ENCODE results near the gene PTPRN2.

PTPRN2 gene

GRCh38 chr7:158445421-158446175, 142.0 kb downstream of the PTPRN2 start:
- no peak overlapping the region for H3K4me3 ChIP-seq (ENCODE audit: low read depth, low read length)
- TF ChIP-seq CTCF (IDR thresholded peaks at IDR 0.05; ENCODE audit: low read depth, low read length), result no peak

- no peak overlapping the region for H3K4me3 ChIP-seq (ENCODE audit: low read depth, low read length)
- TF ChIP-seq CTCF (IDR thresholded peaks at IDR 0.05; ENCODE audit: low read depth, low read length), result no peak
Observed at GRCh38 chr7:158444501-158445420, 142.9 kb downstream of the PTPRN2 start.

- no peak overlapping the region for H3K4me3 ChIP-seq (ENCODE audit: low read depth, low read length)
- no peak for TF ChIP-seq CTCF (IDR thresholded peaks at IDR 0.05; ENCODE audit: low read depth, low read length)
Observed at GRCh38 chr7:158443688-158444483, 143.7 kb downstream of the PTPRN2 start.

GRCh38 chr7:158443014-158443687, 144.5 kb downstream of the PTPRN2 start:
- H3K4me3 ChIP-seq (ENCODE audit: low read depth, low read length), result no peak overlapping the region

GRCh38 chr7:158442260-158442659, 145.4 kb downstream of the PTPRN2 start:
- H3K4me3 ChIP-seq (ENCODE audit: low read depth, low read length), result no peak overlapping the region
- no peak for TF ChIP-seq CTCF (IDR thresholded peaks at IDR 0.05; ENCODE audit: low read depth, low read length)

More at GRCh38 chr7:158443014-158443687, 144.5 kb downstream of the PTPRN2 start:
- TF ChIP-seq CTCF (IDR thresholded peaks at IDR 0.05; ENCODE audit: low read depth, low read length), result no peak

- no peak overlapping the region for H3K4me3 ChIP-seq (ENCODE audit: low read depth, low read length)
- TF ChIP-seq CTCF (IDR thresholded peaks at IDR 0.05; ENCODE audit: low read depth, low read length), result no peak
Observed at GRCh38 chr7:158439035-158439434, 148.6 kb downstream of the PTPRN2 start.

All from WI38 (cell line).